Testis (tissue), 2 donors: ENCODE results near the gene SDCBP2.

ENCODE experiments used
- POLR2A ChIP-seq: fragments of 450-650 bp; IDR thresholded peaks from one replicate; pipeline ENCODE4 v1.6.1; 2017; ENCODE audit warnings: antibody characterized with exemption, mild to moderate bottlenecking, moderate library complexity
- TF ChIP-seq, protein P1 (sequence below), 3 experiments: fragments of 450-650 bp in 2 of 3; fragments of 200-600 bp in 1 of 3; sonication (generic) in 1 of 3; IDR thresholded peaks; one replicate each; pipeline ENCODE4 v1.5.1; 2016 to 2019; ENCODE audit warnings: antibody characterized with exemption in 3 of 3, mild to moderate bottlenecking in 2 of 3, moderate library complexity in 1 of 3

GRCh38 chr20:1378735-1379125, 49.8 kb upstream of the SDCBP2 start:
- TF ChIP-seq, protein P1, sequence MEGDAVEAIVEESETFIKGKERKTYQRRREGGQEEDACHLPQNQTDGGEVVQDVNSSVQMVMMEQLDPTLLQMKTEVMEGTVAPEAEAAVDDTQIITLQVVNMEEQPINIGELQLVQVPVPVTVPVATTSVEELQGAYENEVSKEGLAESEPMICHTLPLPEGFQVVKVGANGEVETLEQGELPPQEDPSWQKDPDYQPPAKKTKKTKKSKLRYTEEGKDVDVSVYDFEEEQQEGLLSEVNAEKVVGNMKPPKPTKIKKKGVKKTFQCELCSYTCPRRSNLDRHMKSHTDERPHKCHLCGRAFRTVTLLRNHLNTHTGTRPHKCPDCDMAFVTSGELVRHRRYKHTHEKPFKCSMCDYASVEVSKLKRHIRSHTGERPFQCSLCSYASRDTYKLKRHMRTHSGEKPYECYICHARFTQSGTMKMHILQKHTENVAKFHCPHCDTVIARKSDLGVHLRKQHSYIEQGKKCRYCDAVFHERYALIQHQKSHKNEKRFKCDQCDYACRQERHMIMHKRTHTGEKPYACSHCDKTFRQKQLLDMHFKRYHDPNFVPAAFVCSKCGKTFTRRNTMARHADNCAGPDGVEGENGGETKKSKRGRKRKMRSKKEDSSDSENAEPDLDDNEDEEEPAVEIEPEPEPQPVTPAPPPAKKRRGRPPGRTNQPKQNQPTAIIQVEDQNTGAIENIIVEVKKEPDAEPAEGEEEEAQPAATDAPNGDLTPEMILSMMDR (IDR thresholded peaks at IDR 0.05) = no peak
- TF ChIP-seq POLR2A = no peak
